GM21381 (cell line): ENCODE results near the gene RASSF3.
"Not testable (repeated sequence)": the region's sequence is repeated elsewhere in the genome, so short reads cannot be mapped to it uniquely, and the experiment has no call there.

Source experiments
- ATAC-seq: cut with Tn5 transposase; IDR thresholded peaks from one replicate; pipeline ENCODE4 v1.9.1; 2021; ENCODE audit warnings: mild to moderate bottlenecking, moderate library complexity; ENCODE audit not compliant: unreplicated experiment

The RASSF3 gene

GRCh38 chr12:64610079-64610659, at the start of gene RASSF3:
RASSF3 (plus strand) TSS chr12:64610495; CDS start chr12:64610633, 138 bp downstream.
- ATAC-seq = peak; percentile 57

GRCh38 chr12:64561302-64562136, 48.8 kb upstream of the RASSF3 start:
- no peak for ATAC-seq

- no peak for ATAC-seq
Measured at GRCh38 chr12:64566122-64566521, 44.2 kb upstream of the RASSF3 start.

- ATAC-seq = no peak
Measured at GRCh38 chr12:64566831-64567517, 43.3 kb upstream of the RASSF3 start.

GRCh38 chr12:64567570-64567969, 42.7 kb upstream of the RASSF3 start:
- no peak for ATAC-seq

GRCh38 chr12:64568298-64568697, 42.0 kb upstream of the RASSF3 start:
- no peak for ATAC-seq

GRCh38 chr12:64569923-64570691, 40.2 kb upstream of the RASSF3 start:
- no peak for ATAC-seq

GRCh38 chr12:64571411-64571810, 38.9 kb upstream of the RASSF3 start:
- no peak for ATAC-seq

GRCh38 chr12:64572241-64572640, 38.1 kb upstream of the RASSF3 start:
- ATAC-seq = no peak

GRCh38 chr12:64574837-64575236, 35.5 kb upstream of the RASSF3 start:
- no peak for ATAC-seq

GRCh38 chr12:64577046-64577445, 33.2 kb upstream of the RASSF3 start:
- no peak for ATAC-seq

GRCh38 chr12:64578566-64578965, 31.7 kb upstream of the RASSF3 start:
- no peak for ATAC-seq

GRCh38 chr12:64580681-64581080, 29.6 kb upstream of the RASSF3 start:
- ATAC-seq = no peak

- ATAC-seq = no peak
Measured at GRCh38 chr12:64582114-64582513, 28.2 kb upstream of the RASSF3 start.

- no peak for ATAC-seq
Measured at GRCh38 chr12:64582862-64583261, 27.4 kb upstream of the RASSF3 start.

GRCh38 chr12:64583395-64583770, 26.9 kb upstream of the RASSF3 start:
- not testable (repeated sequence) for ATAC-seq

- ATAC-seq = no peak
Measured at GRCh38 chr12:64583771-64584421, 26.4 kb upstream of the RASSF3 start.

GRCh38 chr12:64585104-64585503, 25.2 kb upstream of the RASSF3 start:
- ATAC-seq = no peak

GRCh38 chr12:64587447-64587846, 22.8 kb upstream of the RASSF3 start:
- ATAC-seq = no peak

- no peak for ATAC-seq
Measured at GRCh38 chr12:64590183-64590582, 20.1 kb upstream of the RASSF3 start.
